Measurements from ENCODE around the gene MT1G. TPM values are rescaled to one million over a fixed set of nuclear protein-coding genes. Genes with fewer than 3 reads are reported as not detected.
"Not testable (repeated sequence)": the region's sequence is repeated elsewhere in the genome, so short reads cannot be mapped to it uniquely, and the experiment has no call there.

Gene MT1G
- not detected for total RNA-seq

- DNase-seq, result peak; percentile 9
Observed at GRCh38 chr16:56667581-56668571, at the start of gene MT1G. Gene MT1G, minus strand, starts transcription at chr16:56668065. Its CDS starts 72 bp downstream, at chr16:56667993.

- not testable (repeated sequence) for DNase-seq
Observed at GRCh38 chr16:56717532-56717931, 49.7 kb upstream of the MT1G start.

GRCh38 chr16:56716761-56717160 is 48.9 kb upstream of the MT1G start:
- peak; percentile 60 for DNase-seq

- no peak for DNase-seq
Observed at GRCh38 chr16:56715126-56715525, 47.3 kb upstream of the MT1G start.

- DNase-seq, result no peak
Observed at GRCh38 chr16:56713794-56714193, 45.9 kb upstream of the MT1G start.

- no peak for DNase-seq
Observed at GRCh38 chr16:56711862-56712261, 44.0 kb upstream of the MT1G start.

GRCh38 chr16:56710181-56710737 is 42.4 kb upstream of the MT1G start:
- DNase-seq, result no peak

- no peak for DNase-seq
Observed at GRCh38 chr16:56709443-56710040, 41.7 kb upstream of the MT1G start.

- DNase-seq, result no peak
Observed at GRCh38 chr16:56708525-56709442, 40.9 kb upstream of the MT1G start.

GRCh38 chr16:56702836-56703235 is 35.0 kb upstream of the MT1G start:
- no peak for DNase-seq

GRCh38 chr16:56701534-56701933 is 33.7 kb upstream of the MT1G start:
- no peak for DNase-seq

GRCh38 chr16:56700631-56701030 is 32.8 kb upstream of the MT1G start:
- no peak for DNase-seq

- no peak for DNase-seq
Observed at GRCh38 chr16:56700195-56700594, 32.3 kb upstream of the MT1G start.

- no peak for DNase-seq
Observed at GRCh38 chr16:56697456-56698155, 29.7 kb upstream of the MT1G start.

- DNase-seq, result no peak
Observed at GRCh38 chr16:56695246-56695645, 27.4 kb upstream of the MT1G start.

- DNase-seq, result peak; percentile 31
Observed at GRCh38 chr16:56691885-56692284, 24.0 kb upstream of the MT1G start.

- no peak for DNase-seq
Observed at GRCh38 chr16:56690420-56691122, 22.7 kb upstream of the MT1G start.

GRCh38 chr16:56689171-56689570 is 21.3 kb upstream of the MT1G start:
- DNase-seq, result no peak

- no peak for DNase-seq
Observed at GRCh38 chr16:56688762-56689161, 20.9 kb upstream of the MT1G start.

- no peak for DNase-seq
Observed at GRCh38 chr16:56686758-56687157, 18.9 kb upstream of the MT1G start.
